PC-9 (cell line): ENCODE data around the gene PCARE. TPM values are rescaled to one million over a fixed set of nuclear protein-coding genes. Genes with fewer than 3 reads are reported as not detected.

ENCODE experiments used
- BruUV-seq: library from RNA; stranded (reverse); fragments of 400-500 nt; replicated peaks from 2 replicates; lab custom pipeline; 2021; lab: Mats Ljungman, UMichigan
- CTCF ChIA-PET: fragments of 300-600 bp; sonication (Branson Sonifier 250); formaldehyde crosslinking; loops from one replicate; lab custom pipeline; 2022; ENCODE audit warnings: antibody characterized with exemption; lab: Charles Lee
- POLR2A ChIA-PET: fragments of 300-600 bp; sonication (Branson Sonifier 250); formaldehyde crosslinking; loops from one replicate; lab custom pipeline; 2022; ENCODE audit warnings: antibody characterized with exemption; ENCODE audit not compliant: unreplicated experiment; lab: Charles Lee
- DNase-seq, 2 experiments: peaks; one replicate each; pipeline versions ENCODE4 v3.0.0 to v3.0.0-alpha.2; 2015 to 2022; ENCODE audit warnings: mixed read lengths in 1 of 2
- H2AFZ ChIP-seq: fragments of 200-600 bp; sonication (generic); 2 replicates; pipeline ENCODE4 v1.8.1; 2017; ENCODE audit warnings: antibody characterized with exemption
- H3F3A ChIP-seq: fragments of 200-600 bp; sonication (generic); 2 replicates; pipeline ENCODE4 v1.8.1; 2017; ENCODE audit warnings: antibody characterized with exemption, mild to moderate bottlenecking, low read depth; ENCODE audit not compliant: insufficient read depth
- H3K27ac ChIP-seq: fragments of 200-600 bp; sonication (generic); 2 replicates; pipeline ENCODE4 v1.6.1; 2016; ENCODE audit warnings: mixed run types
- H3K27me3 ChIP-seq: fragments of 200-600 bp; sonication (generic); 2 replicates; pipeline ENCODE4 v1.6.1; 2016; ENCODE audit warnings: low read depth, mixed run types; ENCODE audit not compliant: insufficient read depth
- H3K36me3 ChIP-seq: fragments of 200-600 bp; sonication (generic); 2 replicates; pipeline ENCODE4 v1.6.1; 2016; ENCODE audit warnings: low read depth, mixed run types
- H3K4me1 ChIP-seq: fragments of 200-600 bp; sonication (generic); replicated peaks from 2 replicates; pipeline ENCODE4 v1.6.1; 2016; ENCODE audit warnings: mixed run types; ENCODE audit not compliant: insufficient read depth
- H3K4me2 ChIP-seq: fragments of 200-600 bp; sonication (generic); 2 replicates; pipeline ENCODE4 v1.6.1; 2017; ENCODE audit warnings: mixed run types
- H3K4me3 ChIP-seq: fragments of 200-600 bp; sonication (generic); 2 replicates; pipeline ENCODE4 v1.6.1; 2016; ENCODE audit warnings: mixed run types
- H3K79me2 ChIP-seq: fragments of 200-600 bp; sonication (generic); 2 replicates; pipeline ENCODE4 v1.6.1; 2017; ENCODE audit warnings: low read depth, mixed run types
- H3K9me2 ChIP-seq: fragments of 200-600 bp; sonication (generic); 2 replicates; pipeline ENCODE4 v1.8.1; 2017; ENCODE audit warnings: mild to moderate bottlenecking; ENCODE audit not compliant: insufficient read depth
- H3K9me3 ChIP-seq: fragments of 200-600 bp; sonication (generic); 2 replicates; pipeline ENCODE4 v1.8.1; 2016; ENCODE audit warnings: low read depth; ENCODE audit not compliant: insufficient read depth
- H4K20me1 ChIP-seq: fragments of 200-600 bp; sonication (generic); 2 replicates; pipeline ENCODE4 v1.8.1; 2017; ENCODE audit not compliant: insufficient read depth
- CTCF ChIP-seq: fragments of 200-600 bp; sonication (generic); conservative IDR thresholded peaks from 2 replicates; pipeline ENCODE4 v1.6.1; 2017; ENCODE audit warnings: mixed run types, antibody characterized with exemption, mild to moderate bottlenecking, moderate library complexity
- EZH2 ChIP-seq: fragments of 200-600 bp; sonication (generic); IDR thresholded peaks from 2 replicates; pipeline ENCODE4 v1.8.0; 2017; ENCODE audit warnings: antibody characterized with exemption, low read depth
- intact Hi-C: fragments of 100-400 bp; cut with micrococcal nuclease; formaldehyde crosslinking; loops from one replicate; pipeline ENCODE4 v1.10.0; 2022; ENCODE audit not compliant: unreplicated experiment
- total RNA-seq: library from RNA; stranded (reverse); gene quantifications from 2 replicates; pipeline ENCODE4 v1.2.3, GENCODE V29; 2021

Gene PCARE
- total RNA-seq, 1 experiment from 2014 or later: not detected

DNA sequence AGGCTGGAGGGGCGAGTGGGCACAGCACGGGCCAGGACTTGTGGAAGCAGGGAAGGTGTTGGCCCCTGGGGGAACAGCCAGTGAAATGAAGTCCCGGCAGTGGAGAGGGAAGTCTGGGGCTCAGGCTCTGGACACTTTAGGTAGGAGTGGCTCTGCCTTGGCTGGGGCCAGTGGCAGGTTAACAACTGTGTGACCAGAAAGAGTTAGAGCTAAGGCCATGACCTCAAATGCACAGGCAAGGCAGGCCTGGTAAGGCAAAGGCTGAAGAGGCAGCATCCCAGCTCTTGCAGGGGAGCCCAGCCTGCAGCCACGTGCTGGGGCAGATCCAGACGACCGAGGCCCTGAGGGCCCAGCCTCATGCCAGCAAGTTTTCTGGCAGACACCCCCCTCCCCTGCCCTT lies 21.5 kb downstream of the PCARE start:
- no peaks in the 10 kb centered on the region for H3K79me2 ChIP-seq
- TSS peak; percentile 65 for BruUV-seq
- POLR2A ChIA-PET: no interaction called here
- no peaks in the 10 kb centered on the region for H3K9me2 ChIP-seq
- H3K36me3 ChIP-seq: no peaks in the 10 kb centered on the region
- CTCF ChIA-PET: no interaction called here
- intact Hi-C loops: loop anchor here (5.0 kb wide), 1 partner anchor 96 kb away; no protein-coding TSS in a partner anchor
- no peaks in the 10 kb centered on the region for H3K27me3 ChIP-seq
- no peak overlapping the region for H2AFZ ChIP-seq
- TF ChIP-seq EZH2: no peak
- no peak for TF ChIP-seq CTCF
- H3K9me3 ChIP-seq: no peaks in the 10 kb centered on the region
- DNase-seq: no peak
- H3K4me3 ChIP-seq: no peak overlapping the region
- no peaks in the 10 kb centered on the region for H4K20me1 ChIP-seq
- peak overlapping the region; percentile 85 for H3K27ac ChIP-seq
- H3K4me1 ChIP-seq: peaks cover 25% of the 10 kb centered on the region
- peaks cover 5% of the 10 kb centered on the region; the same call in 1 of the 2 replicates for H3F3A ChIP-seq
- H3K4me2 ChIP-seq: peak overlapping the region; percentile 33

GRCh38 chr2:29051730-29052129 lies 22.6 kb downstream of the PCARE start:
- Histone ChIP-seq H3K27ac (no peak overlapping the region), H4K20me1 (no peaks in the 10 kb centered on the region), H3K9me3 (no peaks in the 10 kb centered on the region), H3K9me2 (no peaks in the 10 kb centered on the region), H2AFZ (no peak overlapping the region), H3K36me3 (no peaks in the 10 kb centered on the region), H3K79me2 (no peaks in the 10 kb centered on the region), H3K4me1 (peaks cover 25% of the 10 kb centered on the region), H3K4me2 (no peak overlapping the region), H3F3A (peaks cover 5% of the 10 kb centered on the region; the same call in 1 of the 2 replicates), H3K27me3 (no peaks in the 10 kb centered on the region), H3K4me3 (no peak overlapping the region)
- ChIA-PET POLR2A (no interaction called here), CTCF (no interaction called here)
- intact Hi-C loops: loop anchor here (5.0 kb wide), 1 partner anchor 94 kb away; no protein-coding TSS in a partner anchor
- no peak for DNase-seq
- BruUV-seq: no TSS peak
- no peak for TF ChIP-seq EZH2
- no peak for TF ChIP-seq CTCF

GRCh38 chr2:29050591-29050990 lies 23.7 kb downstream of the PCARE start:
- intact Hi-C loops: loop anchor here (5.0 kb wide), 1 partner anchor 93 kb away; no protein-coding TSS in a partner anchor
- Histone ChIP-seq H3K36me3 (no peaks in the 10 kb centered on the region), H4K20me1 (no peaks in the 10 kb centered on the region), H3K27me3 (no peaks in the 10 kb centered on the region), H3F3A (peaks cover 5% of the 10 kb centered on the region; the same call in 1 of the 2 replicates), H3K4me1 (peaks cover 25% of the 10 kb centered on the region), H3K4me2 (no peak overlapping the region), H3K9me3 (no peaks in the 10 kb centered on the region), H3K79me2 (no peaks in the 10 kb centered on the region), H3K4me3 (no peak overlapping the region), H3K9me2 (no peaks in the 10 kb centered on the region), H3K27ac (no peak overlapping the region), H2AFZ (no peak overlapping the region)
- ChIA-PET POLR2A (no interaction called here), CTCF (no interaction called here)
- no TSS peak for BruUV-seq
- TF ChIP-seq EZH2: no peak
- no peak for TF ChIP-seq CTCF
- no peak for DNase-seq
